Myocyte (in vitro differentiated cells): ENCODE results near the gene HSPB2. TPM values are rescaled to one million over a fixed set of nuclear protein-coding genes. Genes with fewer than 3 reads are reported as not detected.

ENCODE experiments used
- total RNA-seq: library from RNA; depleted of rRNA; stranded (reverse); fragments of >200 nt; gene quantifications from 2 replicates; pipeline ENCODE4 v1.2.3, GENCODE V29; 2014

Gene HSPB2
- total RNA-seq, 1 donor from 2014 or later, result 15.6 TPM

Other genes with a start within 250 kb of the HSPB2 start
- 12.7 and 15.7 TPM in 2 replicates for gene PPP2R1B, start 146.3 kb upstream of the HSPB2 start, total RNA-seq
- gene ALG9, start 41.2 kb upstream of the HSPB2 start, total RNA-seq, result 27.8 and 33.0 TPM in 2 replicates
- 0.99 and 1.8 TPM in 2 replicates for gene FDXACB1, start 33.6 kb upstream of the HSPB2 start, total RNA-seq
- gene CFAP68, start 33.2 kb upstream of the HSPB2 start, total RNA-seq, result 25.7 and 33.1 TPM in 2 replicates
- gene CRYAB, start 964 bp upstream of the HSPB2 start, total RNA-seq, result 182 and 268 TPM in 2 replicates
- gene C11orf52, start 6.2 kb downstream of the HSPB2 start, total RNA-seq, result 0.70 and 1.7 TPM in 2 replicates
- 17.7 and 19.6 TPM in 2 replicates for gene DIXDC1, start 24.6 kb downstream of the HSPB2 start, total RNA-seq
- 41.9 and 65.1 TPM in 2 replicates for gene DLAT, start 112.7 kb downstream of the HSPB2 start, total RNA-seq
- gene PIH1D2, start 161.3 kb downstream of the HSPB2 start, total RNA-seq, result 1.1 and 1.5 TPM in 2 replicates
- 20.6 and 29.3 TPM in 2 replicates for gene NKAPD1, start 161.6 kb downstream of the HSPB2 start, total RNA-seq
- 55.0 and 62.6 TPM in 2 replicates for gene TIMM8B, start 174.0 kb downstream of the HSPB2 start, total RNA-seq
- gene SDHD, start 174.1 kb downstream of the HSPB2 start, total RNA-seq, result 107 and 123 TPM in 2 replicates